ENCODE measurements around the gene TTC7B.

DNA sequence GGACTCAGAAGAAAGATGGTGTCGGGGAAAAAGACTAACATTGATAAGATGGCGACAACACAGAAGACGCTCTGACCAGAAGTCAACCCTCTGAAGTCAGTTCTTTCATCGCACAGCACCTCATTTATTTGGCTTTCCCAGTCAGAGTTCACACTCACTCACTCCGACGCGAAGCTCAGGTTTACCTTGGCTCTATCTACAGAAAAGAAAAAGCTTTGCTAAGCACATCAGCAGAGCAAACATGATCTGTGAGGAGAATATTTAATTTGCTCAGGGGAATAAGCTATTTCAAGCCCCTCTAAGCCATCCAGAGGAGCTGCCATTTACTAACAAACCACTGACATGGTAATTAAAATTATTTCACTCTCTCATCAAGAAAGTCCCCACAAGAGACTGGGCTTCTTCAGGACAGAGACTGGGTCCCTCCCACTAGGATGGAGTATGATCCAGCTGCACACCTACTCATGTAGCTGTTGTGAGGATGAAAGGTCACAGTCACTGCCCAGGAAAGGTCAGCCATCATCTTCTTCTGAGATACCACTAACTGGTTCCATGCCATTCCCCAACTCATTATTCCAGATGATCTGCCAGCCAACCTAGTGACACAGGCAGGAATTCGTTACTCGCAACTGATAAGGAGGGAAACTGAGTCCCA lies 111.4 kb downstream of the TTC7B start:
- TF ChIP-seq GATA2 (IDR thresholded peaks at IDR 0.05; ENCODE audit: low read depth, low read length) (no peak), GATA3 (IDR thresholded peaks at IDR 0.05; ENCODE audit: low read depth, low read length) (no peak)
